HS-27A (cell line): ENCODE results near the gene CNTN6.

ENCODE experiments used
- DNase-seq: peaks from one replicate; pipeline ENCODE4 v3.0.0-alpha.2; 2012; ENCODE audit warnings: low read depth, missing footprints

The CNTN6 gene

GRCh38 chr3:1421577-1421976, 328.8 kb downstream of the CNTN6 start:
- DNase-seq = no peak

GRCh38 chr3:1423566-1424089, 330.8 kb downstream of the CNTN6 start:
- DNase-seq = no peak

- no peak for DNase-seq
Observed at GRCh38 chr3:1439395-1439794, 346.6 kb downstream of the CNTN6 start.

- no peak for DNase-seq
Observed at GRCh38 chr3:1442271-1442670, 349.4 kb downstream of the CNTN6 start.

GRCh38 chr3:1444195-1444594, 351.4 kb downstream of the CNTN6 start:
- DNase-seq = no peak

GRCh38 chr3:1446531-1446930, 353.7 kb downstream of the CNTN6 start:
- no peak for DNase-seq

DNA sequence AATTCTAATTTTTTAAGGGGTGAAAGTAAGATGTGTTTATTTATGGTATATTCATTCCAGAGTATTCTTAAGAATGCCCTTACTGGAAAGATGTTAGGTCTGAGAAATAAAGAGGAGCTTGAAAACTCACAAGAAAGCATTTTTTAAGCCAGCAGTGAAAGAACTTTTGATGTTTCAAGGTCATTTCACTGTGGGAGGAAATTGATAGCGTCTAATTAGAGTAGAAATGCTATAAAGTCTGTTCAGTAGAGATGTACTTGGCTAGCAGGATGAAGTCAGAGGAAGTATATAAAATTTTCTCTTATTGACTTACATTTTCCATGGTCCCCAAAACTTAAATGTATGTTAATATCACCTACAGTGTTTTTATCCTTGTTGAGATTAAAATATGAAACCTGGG, 354.6 kb downstream of the CNTN6 start:
- no peak for DNase-seq

DNA sequence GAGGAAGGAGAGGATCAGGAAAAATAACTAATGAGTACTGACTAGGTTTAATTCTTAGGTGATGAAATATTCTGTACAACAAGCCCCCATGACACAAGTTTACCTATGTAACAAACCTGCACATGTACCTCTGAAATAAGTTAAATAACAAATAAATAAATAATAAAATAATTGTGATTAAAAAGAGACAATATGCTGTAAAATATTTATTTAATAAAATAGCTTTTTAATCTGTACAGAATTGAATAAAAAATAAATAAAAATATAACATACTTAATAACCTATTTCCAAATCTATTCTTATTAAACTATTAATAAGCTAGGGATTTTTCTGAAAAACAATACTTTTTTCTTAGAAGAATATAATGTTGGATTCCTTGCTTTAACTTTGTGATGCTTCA, 355.6 kb downstream of the CNTN6 start:
- no peak for DNase-seq
